GM21526 (cell line): ENCODE data around the gene AP1G2.
"Not testable (repeated sequence)": the region's sequence is repeated elsewhere in the genome, so short reads cannot be mapped to it uniquely, and the experiment has no call there.

Source experiments
- ATAC-seq: cut with Tn5 transposase; IDR thresholded peaks from one replicate; pipeline ENCODE4 v1.9.1; 2021; ENCODE audit warnings: moderate library complexity; ENCODE audit not compliant: unreplicated experiment, low FRiP score

The AP1G2 gene

GRCh38 chr14:23600322-23600707 lies 32.7 kb upstream of the AP1G2 start:
- no peak for ATAC-seq

DNA sequence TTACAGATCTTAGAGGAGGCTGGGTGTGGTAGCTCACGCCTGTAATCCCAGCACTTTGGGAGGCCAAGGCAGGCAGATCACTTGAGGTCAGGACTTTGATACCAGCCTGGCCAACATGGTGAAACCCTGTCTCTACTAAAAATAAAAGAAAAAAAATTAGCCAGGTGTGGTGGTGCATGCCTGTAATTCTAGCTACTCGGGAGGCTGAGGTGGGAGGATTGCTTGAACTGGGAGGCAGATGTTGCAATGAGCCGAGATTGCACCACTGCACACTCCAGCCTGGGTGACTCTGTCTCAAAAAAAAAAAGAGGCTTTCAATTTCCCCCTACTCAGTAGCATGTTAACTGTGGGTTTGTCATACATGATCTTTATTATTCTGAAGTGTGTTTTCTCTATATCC lies 26.6 kb upstream of the AP1G2 start:
- ATAC-seq, result not testable (repeated sequence)

DNA sequence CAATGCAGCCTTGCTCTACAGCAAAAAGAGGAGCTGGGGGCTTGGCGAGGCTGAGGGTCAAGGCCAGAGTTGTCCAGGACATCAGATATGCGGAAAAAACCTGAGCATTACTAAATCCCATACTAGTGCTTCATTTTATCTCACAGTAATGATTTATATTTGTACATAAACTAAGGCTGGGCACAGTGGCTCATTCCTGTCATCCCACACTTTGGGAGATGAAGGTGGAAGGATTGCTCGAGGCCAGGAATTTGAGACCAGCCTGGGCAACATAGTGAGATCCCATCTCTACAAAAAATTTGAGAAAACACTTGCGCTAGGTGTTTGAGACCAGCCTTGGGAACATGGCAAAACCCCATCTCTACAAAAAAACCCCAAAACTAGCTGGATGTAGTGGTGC lies 22.6 kb upstream of the AP1G2 start:
- ATAC-seq, result no peak

DNA sequence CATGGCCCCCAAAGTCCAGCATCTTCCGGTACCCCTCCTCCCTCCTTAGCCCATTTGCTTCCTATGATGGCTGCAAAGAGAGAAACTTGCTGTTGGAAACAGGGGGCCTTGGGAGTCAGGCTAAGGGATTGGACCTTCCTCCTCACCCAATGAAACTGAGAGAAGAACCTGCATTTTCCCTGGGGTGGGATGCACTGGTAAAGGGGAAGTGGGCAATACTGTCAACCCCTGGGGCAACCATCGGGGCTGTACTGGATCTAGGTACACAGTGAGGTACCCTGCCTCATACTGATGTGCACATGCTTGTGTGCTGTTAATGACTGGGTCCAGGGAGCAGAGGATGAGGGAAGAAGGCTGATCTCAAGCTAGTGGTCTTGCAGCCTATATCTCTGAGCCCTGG lies 22.0 kb upstream of the AP1G2 start:
- no peak for ATAC-seq

DNA sequence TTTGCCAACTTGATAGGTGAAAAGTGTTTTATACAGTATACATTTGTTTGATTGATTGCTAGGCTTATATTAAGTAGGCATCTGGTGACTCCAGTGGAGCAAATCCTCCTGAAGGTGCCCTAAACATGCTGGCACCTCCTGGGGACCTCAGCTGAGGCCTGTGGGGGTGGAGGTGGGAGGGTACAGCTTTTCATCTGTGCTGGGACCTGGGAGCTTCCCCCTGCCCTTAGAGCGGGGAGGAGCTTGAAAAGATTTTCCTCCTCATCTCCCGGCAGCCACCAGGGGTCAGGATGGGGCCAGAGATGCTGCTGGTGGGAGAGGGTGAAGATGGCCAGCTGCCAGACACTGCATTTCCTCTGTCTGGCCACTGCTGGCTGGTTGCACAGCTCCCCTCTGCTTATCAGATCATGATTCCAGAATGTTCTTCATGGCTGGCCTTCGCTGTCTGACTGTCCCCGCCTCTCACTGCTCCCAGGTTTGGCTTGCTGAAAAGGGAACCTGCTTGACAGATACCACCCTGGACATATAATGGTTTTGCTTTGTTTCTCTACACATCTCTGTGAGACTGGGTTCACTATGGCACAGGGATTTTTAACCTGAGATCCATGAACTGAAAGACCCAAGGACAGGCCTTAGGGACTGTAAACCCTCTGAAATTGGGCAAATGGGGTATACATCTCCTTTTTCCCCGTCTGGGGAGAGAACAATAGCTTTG lies 21.4 kb upstream of the AP1G2 start:
- no peak for ATAC-seq

- not testable (repeated sequence) for ATAC-seq
Observed at GRCh38 chr14:23584527-23585203, 17.1 kb upstream of the AP1G2 start.

DNA sequence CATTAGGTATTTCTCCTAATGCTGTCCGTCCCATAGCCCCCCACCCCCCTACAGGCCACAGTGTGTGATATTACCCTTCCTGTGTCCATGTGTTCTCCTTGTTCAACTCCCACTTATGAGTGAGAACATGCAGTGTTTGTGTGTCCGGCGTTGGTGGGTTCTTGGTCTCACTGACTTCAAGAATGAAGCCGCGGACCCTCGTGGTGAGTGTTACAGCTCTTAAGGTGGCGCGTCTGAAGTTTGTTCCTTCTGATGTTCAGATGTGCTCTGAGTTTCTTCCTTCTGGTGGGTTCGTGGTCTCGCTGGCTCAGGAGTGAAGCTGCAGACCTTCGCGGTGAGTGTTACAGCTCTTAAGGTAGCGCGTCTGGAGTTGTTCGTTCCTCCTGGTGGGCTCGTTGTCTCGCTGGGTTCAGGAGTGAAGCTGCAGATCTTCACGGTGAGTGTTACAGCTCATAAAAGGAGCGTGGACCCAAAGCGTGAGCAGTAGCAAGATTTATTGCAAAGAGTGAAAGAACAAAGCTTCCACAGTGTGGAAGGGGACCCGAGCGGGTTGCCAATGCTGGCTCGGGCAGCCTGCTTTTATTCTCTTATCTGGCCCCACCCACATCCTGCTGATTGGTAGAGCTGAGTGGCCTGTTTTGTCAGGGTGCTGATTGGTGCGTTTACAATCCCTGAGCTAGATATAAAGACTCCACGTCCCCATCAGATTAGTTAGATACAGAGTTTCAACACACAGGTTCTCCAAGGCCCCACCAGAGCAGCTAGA lies 16.4 kb upstream of the AP1G2 start:
- not testable (repeated sequence) for ATAC-seq

DNA sequence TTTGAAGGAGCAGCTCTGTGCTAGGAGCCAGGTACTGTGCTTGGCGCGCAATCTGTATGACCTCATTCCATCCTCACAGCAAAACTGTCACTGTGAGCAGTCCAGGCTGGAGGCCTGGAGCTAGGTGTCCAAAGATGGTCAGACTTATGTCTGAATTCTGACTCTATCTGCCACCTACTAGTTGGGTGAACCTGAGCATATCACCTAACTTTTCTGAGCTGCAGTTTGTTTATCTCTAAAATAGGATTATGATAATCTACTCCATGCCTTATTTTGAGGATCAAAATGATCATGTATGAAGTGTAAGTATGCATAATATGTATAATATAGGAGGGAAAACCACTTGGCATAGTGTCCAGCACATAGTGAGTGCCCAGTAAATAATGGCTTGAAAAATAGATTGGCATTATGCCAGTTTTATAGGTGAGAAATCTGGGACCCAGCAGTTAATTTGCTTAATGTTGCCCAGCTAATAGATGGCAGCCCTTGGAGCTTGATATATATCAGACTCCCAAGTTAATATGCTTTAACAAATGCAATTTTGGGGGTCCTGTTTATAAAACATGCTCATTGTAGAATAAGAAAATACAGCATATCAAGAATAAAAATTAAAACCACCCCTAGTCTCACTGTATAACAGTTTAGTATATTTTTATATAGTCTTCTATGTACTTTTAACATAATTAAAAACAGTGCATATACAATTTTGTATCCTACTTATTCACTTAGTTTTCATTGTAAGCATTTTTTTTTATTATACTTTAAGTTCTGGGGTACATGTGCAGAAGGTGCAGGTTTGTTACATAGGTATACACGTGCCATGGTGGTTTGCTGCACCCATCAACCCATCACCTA lies 15.5 kb upstream of the AP1G2 start:
- no peak for ATAC-seq

DNA sequence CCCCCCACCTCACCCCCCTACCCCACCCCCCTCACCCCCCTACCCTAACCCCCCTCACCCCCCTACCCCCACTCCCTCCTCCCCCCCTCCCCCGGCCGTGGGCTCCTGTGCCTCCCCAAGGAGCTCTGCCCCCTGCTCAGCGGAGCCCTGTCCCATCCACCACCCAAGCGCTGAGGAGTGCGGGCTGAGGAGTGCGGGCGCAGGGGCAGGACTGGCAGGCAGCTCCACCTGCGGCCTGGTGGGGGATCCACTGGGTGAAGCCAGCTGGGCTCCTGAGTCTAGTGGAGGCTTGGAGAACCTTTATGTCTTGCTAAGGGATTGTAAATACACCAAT lies 13.3 kb upstream of the AP1G2 start:
- ATAC-seq, result no peak

GRCh38 chr14:23580152-23580926 lies 12.7 kb upstream of the AP1G2 start:
- no peak for ATAC-seq

GRCh38 chr14:23579739-23580138 lies 12.1 kb upstream of the AP1G2 start:
- no peak for ATAC-seq

GRCh38 chr14:23579311-23579630 lies 11.7 kb upstream of the AP1G2 start:
- ATAC-seq, result no peak

DNA sequence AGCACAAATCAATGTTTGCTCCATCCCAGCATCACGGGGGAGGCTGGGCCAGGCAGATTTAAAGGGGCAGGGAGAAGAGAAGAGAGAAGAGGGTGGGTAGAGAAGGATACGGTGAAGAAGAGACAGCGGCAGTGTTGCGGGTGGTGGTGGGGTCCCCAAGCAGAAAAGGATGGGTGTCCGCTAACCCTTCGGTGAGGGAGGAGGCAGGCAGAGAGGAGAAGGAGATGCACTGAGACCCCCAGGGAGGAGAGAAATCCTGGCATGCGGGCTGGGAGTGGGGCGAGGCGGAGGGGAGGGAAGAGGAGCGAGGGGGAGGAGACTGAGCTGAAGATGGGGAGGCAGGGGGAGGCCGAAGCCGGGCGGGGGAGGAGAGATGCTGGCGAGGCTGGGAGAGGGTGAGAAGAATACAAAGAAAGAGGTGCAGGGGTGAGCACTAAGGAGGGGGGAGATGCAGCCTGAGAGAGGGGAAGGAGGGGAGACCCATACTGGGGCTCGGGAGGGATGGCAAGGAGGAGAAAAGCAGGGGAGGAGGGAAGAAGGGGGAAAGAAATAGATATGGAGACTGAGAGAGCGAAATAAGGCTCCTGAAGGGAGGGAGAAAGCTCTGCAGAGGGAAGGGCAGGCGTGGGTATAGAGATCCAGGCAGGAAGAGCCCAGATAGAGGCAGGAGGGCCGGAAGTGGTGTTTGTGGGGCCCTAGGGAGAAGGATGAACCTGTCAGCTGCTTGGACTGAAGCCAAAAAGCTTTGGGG lies 11.1 kb upstream of the AP1G2 start, which contains the start of gene JPH4:
Gene JPH4, minus strand, starts transcription at position 231 of the 751 bp plus-strand sequence. CDS start 1,337 bp downstream, outside the sequence.
- ATAC-seq, result no peak

- ATAC-seq, result no peak
Observed at GRCh38 chr14:23577710-23578392, 10.3 kb upstream of the AP1G2 start.

DNA sequence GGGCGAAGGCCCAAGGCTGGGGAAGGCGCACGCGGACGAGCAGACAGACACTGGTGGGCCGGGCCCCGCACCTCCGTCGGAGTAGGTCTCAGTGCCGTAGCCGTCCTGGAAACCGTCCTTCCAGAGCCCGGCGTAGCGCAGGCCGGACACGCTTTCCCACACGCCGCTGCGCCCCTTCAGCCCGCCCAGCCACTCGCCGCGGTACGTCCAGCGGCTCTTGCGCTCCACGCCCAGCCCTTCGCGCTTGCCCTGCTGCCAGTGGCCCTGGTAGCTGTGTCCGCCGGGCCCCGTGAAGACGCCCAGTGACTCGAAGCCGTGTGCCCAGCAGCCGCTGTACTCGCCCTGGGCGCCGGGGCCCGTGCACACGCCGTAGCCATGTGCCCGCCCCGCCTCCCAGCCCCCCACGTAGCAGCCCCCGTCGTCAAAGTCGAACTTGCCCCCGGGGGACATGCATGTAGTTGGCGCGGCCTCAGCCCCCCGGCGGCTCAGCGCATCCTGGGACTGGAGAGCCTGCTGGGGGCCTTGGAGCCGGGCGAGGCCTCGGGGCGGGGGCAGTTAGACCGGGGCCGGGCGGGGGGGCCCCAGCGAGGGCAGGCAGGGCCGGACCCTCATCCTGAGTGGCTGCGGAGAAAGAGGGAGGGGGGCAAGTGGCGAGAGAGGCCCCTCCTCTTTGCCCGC lies 9.6 kb upstream of the AP1G2 start:
- no peak for ATAC-seq

DNA sequence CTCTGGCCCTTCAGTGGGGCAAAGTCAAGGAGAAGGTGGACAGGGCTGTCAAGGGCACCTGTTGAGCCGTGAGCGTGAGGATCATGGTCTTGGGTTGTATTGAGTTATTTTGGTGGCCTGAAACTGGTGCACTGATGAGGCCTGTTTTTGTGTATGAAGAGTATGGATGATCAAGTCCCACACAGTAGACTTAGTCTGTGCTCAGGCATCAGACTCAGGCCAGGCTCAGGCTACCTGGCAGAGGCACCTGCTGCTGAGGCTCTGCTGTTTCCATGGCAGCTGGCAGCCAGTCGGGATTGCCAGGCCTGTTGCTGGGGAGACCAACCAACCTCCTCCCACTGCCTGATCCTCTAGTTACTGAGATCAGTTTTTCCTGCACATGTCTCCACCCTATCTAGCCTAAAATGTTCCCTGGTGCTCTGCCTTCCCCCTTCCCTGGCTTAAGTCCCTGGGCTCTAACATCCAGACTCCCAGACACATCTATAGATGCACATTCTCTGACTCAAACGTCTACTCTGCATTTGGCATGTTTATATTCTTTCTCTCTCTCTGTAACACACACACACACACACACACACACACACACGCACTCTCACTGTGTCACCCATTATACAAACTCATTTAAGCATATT lies 5.9 kb upstream of the AP1G2 start:
- ATAC-seq, result no peak

DNA sequence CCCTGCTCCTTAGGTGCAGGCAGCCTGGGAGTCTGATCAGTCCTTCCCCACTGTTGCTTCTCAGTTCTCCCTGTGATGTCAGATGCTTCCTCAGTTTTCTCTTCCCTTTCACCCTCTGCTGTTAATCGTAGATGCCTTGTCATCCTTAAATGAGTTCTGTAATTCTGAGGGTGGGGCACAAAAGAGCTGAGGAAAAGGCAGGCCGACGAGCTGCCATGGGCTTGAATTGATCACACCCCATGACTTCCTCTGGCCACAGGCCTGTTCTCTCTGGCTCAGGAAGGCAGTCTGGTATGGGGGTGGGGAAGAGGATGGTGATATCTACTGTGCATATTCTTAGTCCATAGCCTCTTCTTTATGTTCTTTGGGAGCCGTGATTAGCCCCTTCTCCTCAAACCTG lies 5.2 kb upstream of the AP1G2 start:
- no peak for ATAC-seq

- ATAC-seq, result no peak
Observed at GRCh38 chr14:23572524-23572828, 4.9 kb upstream of the AP1G2 start.
